ELF-1 (cell line): Measurements from ENCODE around the gene C22orf15.

ENCODE experiments used
- DNase-seq: peaks from one replicate; pipeline ENCODE4 v3.0.0-alpha.2; 2016; ENCODE audit warnings: low read depth, low spot score

Gene C22orf15

GRCh38 chr22:23786752-23787599 is 24.2 kb downstream of the C22orf15 start, which contains the start of gene SMARCB1:
SMARCB1 (plus strand) TSS chr22:23786966; CDS start chr22:23787170, 204 bp downstream.
- peak; percentile 94 for DNase-seq

GRCh38 chr22:23787600-23787896 is 24.8 kb downstream of the C22orf15 start:
- DNase-seq, result no peak

- DNase-seq, result no peak
Observed at GRCh38 chr22:23787910-23788309, 25.1 kb downstream of the C22orf15 start.

GRCh38 chr22:23789121-23789520 is 26.3 kb downstream of the C22orf15 start:
- no peak for DNase-seq

- DNase-seq, result no peak
Observed at GRCh38 chr22:23789638-23790037, 26.8 kb downstream of the C22orf15 start.

GRCh38 chr22:23790819-23791737 is 28.3 kb downstream of the C22orf15 start:
- DNase-seq, result no peak

- DNase-seq, result no peak
Observed at GRCh38 chr22:23791738-23792645, 29.2 kb downstream of the C22orf15 start.

- no peak for DNase-seq
Observed at GRCh38 chr22:23793326-23793725, 30.5 kb downstream of the C22orf15 start.

- no peak for DNase-seq
Observed at GRCh38 chr22:23796461-23796860, 33.7 kb downstream of the C22orf15 start.

GRCh38 chr22:23800297-23801237 is 37.8 kb downstream of the C22orf15 start:
- DNase-seq, result no peak

GRCh38 chr22:23801238-23801821 is 38.5 kb downstream of the C22orf15 start:
- DNase-seq, result no peak

GRCh38 chr22:23801886-23802377 is 39.1 kb downstream of the C22orf15 start:
- DNase-seq, result no peak

GRCh38 chr22:23803001-23803819 is 40.4 kb downstream of the C22orf15 start:
- DNase-seq, result no peak

GRCh38 chr22:23804781-23805291 is 42.0 kb downstream of the C22orf15 start:
- DNase-seq, result peak; percentile 44

- no peak for DNase-seq
Observed at GRCh38 chr22:23806837-23807236, 44.0 kb downstream of the C22orf15 start.

GRCh38 chr22:23812378-23812777 is 49.6 kb downstream of the C22orf15 start:
- DNase-seq, result no peak
